ENCODE results near the gene TMEM212. TPM values are rescaled to one million over a fixed set of nuclear protein-coding genes. Genes with fewer than 3 reads are reported as not detected.

Gene TMEM212
- total RNA-seq, 6 experiments from 2014 or later, result not detected

DNA sequence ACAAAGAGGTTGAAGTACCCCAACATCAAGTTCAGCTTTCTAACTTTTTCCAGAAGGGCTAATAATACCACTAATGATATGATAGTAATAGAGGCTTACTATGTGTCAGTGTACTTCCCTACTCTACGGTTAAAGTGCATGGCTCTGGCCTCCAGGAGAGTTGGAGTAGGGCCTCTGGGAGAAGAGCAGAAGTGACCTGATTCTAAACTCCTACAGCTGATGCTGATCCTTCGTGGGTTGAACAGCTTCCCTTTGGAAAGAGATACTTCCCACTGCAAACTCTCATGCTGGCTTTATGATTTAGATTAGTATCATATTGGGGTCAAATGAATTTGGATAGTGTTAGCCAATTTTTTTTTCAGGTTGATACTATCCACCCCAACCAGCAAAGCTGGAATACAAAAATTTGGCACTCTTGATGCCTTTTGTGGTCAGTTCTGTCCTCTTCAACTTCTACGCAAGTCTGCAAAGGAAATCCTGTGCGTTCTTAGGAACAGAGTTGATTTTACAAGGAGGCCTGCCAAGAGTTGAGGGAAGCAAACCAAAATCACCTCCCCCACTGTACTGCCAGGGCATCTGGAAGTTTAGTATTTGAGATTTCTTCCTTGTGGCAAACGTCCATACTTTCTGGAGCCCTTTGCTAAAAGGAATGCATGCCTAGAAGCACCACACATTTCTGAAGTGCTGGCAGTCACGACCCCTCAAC lies 17.8 kb downstream of the TMEM212 start:
- no peaks in the 10 kb centered on the region for H3K27me3 ChIP-seq
- H3K9me3 ChIP-seq, result no peaks in the 10 kb centered on the region
- TF ChIP-seq, protein P1, sequence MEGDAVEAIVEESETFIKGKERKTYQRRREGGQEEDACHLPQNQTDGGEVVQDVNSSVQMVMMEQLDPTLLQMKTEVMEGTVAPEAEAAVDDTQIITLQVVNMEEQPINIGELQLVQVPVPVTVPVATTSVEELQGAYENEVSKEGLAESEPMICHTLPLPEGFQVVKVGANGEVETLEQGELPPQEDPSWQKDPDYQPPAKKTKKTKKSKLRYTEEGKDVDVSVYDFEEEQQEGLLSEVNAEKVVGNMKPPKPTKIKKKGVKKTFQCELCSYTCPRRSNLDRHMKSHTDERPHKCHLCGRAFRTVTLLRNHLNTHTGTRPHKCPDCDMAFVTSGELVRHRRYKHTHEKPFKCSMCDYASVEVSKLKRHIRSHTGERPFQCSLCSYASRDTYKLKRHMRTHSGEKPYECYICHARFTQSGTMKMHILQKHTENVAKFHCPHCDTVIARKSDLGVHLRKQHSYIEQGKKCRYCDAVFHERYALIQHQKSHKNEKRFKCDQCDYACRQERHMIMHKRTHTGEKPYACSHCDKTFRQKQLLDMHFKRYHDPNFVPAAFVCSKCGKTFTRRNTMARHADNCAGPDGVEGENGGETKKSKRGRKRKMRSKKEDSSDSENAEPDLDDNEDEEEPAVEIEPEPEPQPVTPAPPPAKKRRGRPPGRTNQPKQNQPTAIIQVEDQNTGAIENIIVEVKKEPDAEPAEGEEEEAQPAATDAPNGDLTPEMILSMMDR (IDR thresholded peaks at IDR 0.05), result no peak
- no peak for TF ChIP-seq POLR2A (IDR thresholded peaks at IDR 0.05)
- DNase-seq (no peak), ATAC-seq (peak; percentile 36 to 71 (median 50))
- H3K36me3 ChIP-seq, result no peaks in the 10 kb centered on the region
- intact Hi-C loops (cut with DNase I), result no loop called here
- H3K27ac ChIP-seq, result no peak overlapping the region
- WGBS (ENCODE audit: insufficient coverage, low coverage, low lambda C conversion rate, missing lambda C conversion rate), result 44% methylated on average over 4 of the region's 6 CpGs
- no peak overlapping the region for H3K4me3 ChIP-seq
- H3K4me1 ChIP-seq, result no peaks in the 10 kb centered on the region

DNA sequence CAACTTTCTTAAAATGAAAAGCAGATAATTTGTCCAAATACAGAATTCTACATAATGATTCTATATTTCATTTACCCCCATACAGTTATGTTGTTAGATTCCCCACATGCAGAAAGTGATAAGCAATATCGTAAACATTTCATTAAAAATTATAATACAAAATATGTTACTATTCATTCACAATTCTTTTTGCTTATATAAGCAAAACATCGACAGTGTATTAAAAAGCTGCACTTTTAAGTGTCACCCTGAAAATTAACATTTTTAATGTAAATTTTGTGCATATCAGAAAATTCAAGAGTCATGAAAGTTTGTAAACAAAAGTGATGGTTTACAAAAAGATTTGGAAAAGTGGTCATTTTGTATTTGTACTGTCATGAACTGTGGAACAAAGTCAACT lies 19.2 kb downstream of the TMEM212 start:
- ATAC-seq, result no peak
- no peak overlapping the region for H3K4me3 ChIP-seq
- H3K27ac ChIP-seq, result no peak overlapping the region
- H3K4me1 ChIP-seq, result no peaks in the 10 kb centered on the region
- 50% methylated on average over 2 of the region's 2 CpGs for WGBS (ENCODE audit: insufficient coverage, low coverage, low lambda C conversion rate, missing lambda C conversion rate)
- intact Hi-C loops (cut with DNase I), result no loop called here
- no peaks in the 10 kb centered on the region for H3K9me3 ChIP-seq
- no peaks in the 10 kb centered on the region for H3K27me3 ChIP-seq
- no peaks in the 10 kb centered on the region for H3K36me3 ChIP-seq
- no peak for DNase-seq
- no peak for TF ChIP-seq POLR2A (IDR thresholded peaks at IDR 0.05)
- TF ChIP-seq, protein P1 (IDR thresholded peaks at IDR 0.05), result no peak

DNA sequence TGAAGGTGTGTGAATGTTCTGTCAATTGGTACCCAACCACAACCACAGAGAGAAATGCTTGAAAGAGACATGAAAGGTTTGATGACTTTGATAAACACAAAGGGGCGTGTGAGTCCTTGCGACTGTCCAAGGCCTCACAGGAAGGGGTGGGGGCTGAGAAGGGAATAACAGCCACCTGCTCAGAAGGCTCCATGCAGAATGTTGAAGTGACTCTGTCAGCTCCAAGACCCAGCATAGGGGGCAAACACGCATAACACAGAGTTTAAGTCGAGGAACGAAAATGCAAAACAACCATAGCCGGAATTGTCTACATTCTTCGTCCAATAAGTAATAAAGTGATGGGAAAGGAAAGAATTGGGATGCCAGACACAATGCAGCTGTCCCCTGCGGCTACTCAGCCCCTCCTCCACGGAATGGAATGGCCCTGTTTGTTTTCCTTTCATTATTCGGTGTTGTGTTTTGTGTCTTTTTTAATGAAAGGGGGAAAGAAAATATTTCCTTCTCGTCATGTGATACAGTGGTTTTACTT lies 19.9 kb downstream of the TMEM212 start:
- Histone ChIP-seq H3K9me3 (no peaks in the 10 kb centered on the region), H3K27me3 (no peaks in the 10 kb centered on the region), H3K36me3 (no peaks in the 10 kb centered on the region), H3K4me1 (no peaks in the 10 kb centered on the region), H3K4me3 (no peak overlapping the region), H3K27ac (no peak overlapping the region)
- no peak for TF ChIP-seq POLR2A (IDR thresholded peaks at IDR 0.05)
- TF ChIP-seq, protein P1 (IDR thresholded peaks at IDR 0.05), result no peak
- DNase-seq (no peak), ATAC-seq (no peak)
- 68% methylated on average over 11 of the region's 11 CpGs for WGBS (ENCODE audit: insufficient coverage, low coverage, low lambda C conversion rate, missing lambda C conversion rate)
- intact Hi-C loops (cut with DNase I), result no loop called here

DNA sequence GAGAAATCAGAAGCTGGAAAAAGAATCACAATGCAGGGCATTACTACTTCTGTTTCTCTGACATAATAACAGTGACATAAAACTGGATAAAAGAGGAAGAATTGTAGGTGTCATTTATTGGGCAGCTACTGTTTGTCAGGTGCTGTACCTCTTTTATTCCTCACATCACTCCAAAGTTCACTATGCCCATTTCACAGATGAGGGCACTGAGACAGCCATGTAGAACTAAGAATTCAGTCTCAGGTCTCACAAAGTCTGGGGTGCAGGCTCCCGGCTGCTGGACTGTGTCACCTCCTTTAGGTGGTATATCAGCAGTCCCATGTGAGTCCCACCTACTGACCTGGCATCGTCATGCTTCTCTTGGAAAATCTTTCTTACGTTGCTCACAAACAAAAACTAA lies 20.8 kb downstream of the TMEM212 start:
- H3K27ac ChIP-seq, result no peak overlapping the region
- no peaks in the 10 kb centered on the region for H3K36me3 ChIP-seq
- no peaks in the 10 kb centered on the region for H3K27me3 ChIP-seq
- no peak for TF ChIP-seq POLR2A (IDR thresholded peaks at IDR 0.05)
- TF ChIP-seq, protein P1 (IDR thresholded peaks at IDR 0.05), result no peak
- ATAC-seq (no peak), DNase-seq (no peak)
- no peaks in the 10 kb centered on the region for H3K4me1 ChIP-seq
- no peaks in the 10 kb centered on the region for H3K9me3 ChIP-seq
- no peak overlapping the region for H3K4me3 ChIP-seq
- 90% methylated on average over 3 of the region's 3 CpGs for WGBS (ENCODE audit: insufficient coverage, low coverage, low lambda C conversion rate, missing lambda C conversion rate)
- intact Hi-C loops (cut with DNase I), result no loop called here

Measured in right lobe of liver (tissue), 6 donors.